DOHH2 (cell line): ENCODE results near the gene MAN2B2.

ENCODE experiments used
- CTCF ChIP-seq: fragments of 200-600 bp; sonication (generic); IDR thresholded peaks from one replicate; pipeline ENCODE4 v1.5.1; 2014; ENCODE audit warnings: antibody characterized with exemption, mild to moderate bottlenecking, low read depth, low read length; ENCODE audit not compliant: poor library complexity, severe bottlenecking
- EZH2phosphoT487 ChIP-seq: fragments of 200-600 bp; sonication (generic); IDR thresholded peaks from 2 replicates; pipeline ENCODE4 v1.6.1; 2017; ENCODE audit warnings: borderline replicate concordance, mild to moderate bottlenecking, antibody characterized with exemption, low read length, moderate library complexity, mixed read lengths

- TF ChIP-seq CTCF (no peak), EZH2phosphoT487 (no peak)
These were observed 47.8 kb downstream of the MAN2B2 start for GRCh38 chr4:6622744-6623143.
